K562 (cell line): ENCODE results near the gene ELAVL3. TPM values are rescaled to one million over a fixed set of nuclear protein-coding genes. Genes with fewer than 3 reads are reported as not detected.

Experiments
- CBX8 ChIP-seq: fragments of 200-600 bp; sonication (generic); IDR thresholded peaks from 2 replicates; pipeline ENCODE4 v1.6.1; 2012; ENCODE audit warnings: borderline replicate concordance, mixed run types, low read depth, mild to moderate bottlenecking, moderate library complexity, mixed read lengths, low read length, control low read depth, inconsistent platforms; ENCODE audit not compliant: poor library complexity, severe bottlenecking; ENCODE audit errors: extremely low read depth
- EWSR1 ChIP-seq: fragments of 450-650 bp; IDR thresholded peaks from 2 replicates; pipeline ENCODE4 v1.6.1; 2018; ENCODE audit warnings: borderline replicate concordance, mild to moderate bottlenecking, low read depth, moderate library complexity; ENCODE audit not compliant: partially characterized antibody
- MYBL2 ChIP-seq, 2 experiments: fragments of 450-650 bp in 1 of 2; sonication (generic) in 1 of 2; formaldehyde crosslinking in 1 of 2; IDR thresholded peaks; 2 replicates each; pipeline versions ENCODE4 v1.6.1 to v1.8.1; 2017 to 2022; ENCODE audit warnings: borderline replicate concordance in 1 of 2, inconsistent platforms in 1 of 2, low read depth in 1 of 2, mild to moderate bottlenecking in 1 of 2, missing genetic modification reagents in 1 of 2, moderate library complexity in 1 of 2
- NCOA4 ChIP-seq: fragments of 450-650 bp; IDR thresholded peaks from 2 replicates; pipeline ENCODE4 v1.6.1; 2018; ENCODE audit warnings: mild to moderate bottlenecking; ENCODE audit not compliant: partially characterized antibody
- U2AF1 ChIP-seq: fragments of 200-400 bp; formaldehyde crosslinking; optimal IDR thresholded peaks from 2 replicates; pipeline ENCODE3; 2017; ENCODE audit warnings: mild to moderate bottlenecking, low read depth, low read length, moderate library complexity
- ZNF583 ChIP-seq: fragments of 250-450 bp; sonication (Bioruptor Pico); IDR thresholded peaks from 2 replicates; pipeline ENCODE4 v1.4.0; 2020
- polyA plus RNA-seq, 8 experiments: library from polyadenylated mRNA; depleted of rRNA in 4 of 8; stranded (reverse) in 5 of 8; unstranded in 3 of 8; fragments of >200 nt; fragmentation: Nextera tagmentation in 2 of 8; fragmentation: Illumina TruSeq in 1 of 8; extraction: Ambion mirVana in 2 of 8; extraction: Trizol in 1 of 8; gene quantifications; 2 replicates each; pipeline versions ENCODE4 v1.2.1 to v1.2.3, GENCODE V29; 2011 to 2014; ENCODE audit warnings: inconsistent platforms in 1 of 8, missing spikeins in 1 of 8
- total RNA-seq, 7 experiments: library from RNA; depleted of rRNA in 6 of 7; stranded (reverse); fragments of >200 nt in 6 of 7; fragmentation: Illumina TruSeq in 2 of 7; extraction: Trizol in 2 of 7; gene quantifications; 2 replicates each; pipeline versions ENCODE4 v1.2.1 to v1.2.3, GENCODE V29; 2011 to 2021; ENCODE audit warnings: low replicate concordance in 1 of 7
- TF ChIP-seq, protein P1 (sequence below): fragments of 250-450 bp; sonication (Bioruptor Pico); IDR thresholded peaks from 2 replicates; pipeline ENCODE4 v1.5.0; 2020; ENCODE audit warnings: mild to moderate bottlenecking, borderline replicate concordance
- TF ChIP-seq, protein P2 (sequence below): fragments of 250-450 bp; sonication (Bioruptor Pico); IDR thresholded peaks from 2 replicates; pipeline ENCODE4 v1.9.0; 2021; ENCODE audit warnings: mild to moderate bottlenecking, inconsistent platforms
- TF ChIP-seq, protein P3 (sequence below): fragments of 250-450 bp; sonication (Bioruptor Pico); IDR thresholded peaks from 2 replicates; pipeline ENCODE4 v1.8.0; 2021; ENCODE audit warnings: moderate library complexity, mild to moderate bottlenecking, inconsistent platforms
- TF ChIP-seq, protein P4 (sequence below): fragments of 250-450 bp; sonication (Bioruptor Pico); IDR thresholded peaks from 2 replicates; pipeline ENCODE4 v1.9.0; 2021; ENCODE audit warnings: mild to moderate bottlenecking
- TF ChIP-seq, protein P5 (sequence below): fragments of 250-450 bp; sonication (Bioruptor Pico); IDR thresholded peaks from 2 replicates; pipeline ENCODE4 v1.8.0; 2021; ENCODE audit warnings: moderate library complexity, mild to moderate bottlenecking, inconsistent platforms
- TF ChIP-seq, protein P6 (sequence below): fragments of 450-650 bp; IDR thresholded peaks from 2 replicates; pipeline ENCODE4 v1.6.1; 2014; ENCODE audit warnings: low read depth, mild to moderate bottlenecking, moderate library complexity, borderline replicate concordance
- TF ChIP-seq, protein P7 (sequence below): fragments of 250-450 bp; sonication (Bioruptor Pico); IDR thresholded peaks from 2 replicates; pipeline ENCODE4 v1.4.0; 2020; ENCODE audit warnings: mild to moderate bottlenecking, moderate library complexity, borderline replicate concordance

The ELAVL3 gene
- total and polyA plus RNA-seq, 9 of the 15 experiments (the other 6 are each of a cell fraction or from before 2014, with no cell fraction given): not detected

DNA sequence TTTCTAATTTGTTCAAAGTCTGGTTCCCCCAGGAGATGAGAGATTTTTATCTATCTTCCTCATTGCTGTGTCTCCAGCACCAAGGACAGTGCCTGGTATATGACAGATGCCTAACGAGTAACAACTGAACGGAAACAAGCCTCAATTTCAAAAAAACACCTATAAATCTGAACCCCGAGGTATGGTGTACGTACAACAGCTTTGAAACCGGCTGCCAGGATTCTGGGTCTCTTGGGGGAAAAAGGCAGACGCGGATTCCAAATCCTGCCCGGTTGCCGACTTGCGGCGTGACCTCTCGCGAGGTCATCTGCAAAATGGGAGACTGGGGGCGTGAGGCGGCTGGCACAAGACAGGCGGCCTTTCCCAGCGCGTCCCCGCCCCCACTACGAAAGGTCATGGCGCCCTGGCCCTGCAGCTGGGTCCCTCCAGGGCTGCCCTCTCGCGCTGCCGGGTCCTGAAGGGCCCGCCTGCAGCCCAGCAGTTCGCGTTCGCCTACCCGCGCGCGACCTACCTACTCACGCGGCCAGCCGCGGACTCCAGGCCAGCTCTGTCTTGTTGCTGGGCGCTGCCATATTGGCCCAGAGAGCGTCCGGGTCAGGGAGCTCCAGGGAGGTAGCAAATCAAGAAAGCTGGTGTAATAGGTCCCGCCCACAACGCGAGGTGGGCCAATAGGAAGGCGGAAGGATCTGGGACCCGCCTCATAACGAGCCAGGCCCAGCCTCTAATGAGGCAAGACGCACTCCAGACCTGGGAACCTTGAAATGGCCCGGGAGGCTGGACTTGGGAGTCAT, 47.9 kb upstream of the ELAVL3 start, which contains the start of gene ECSIT (continued):
- TF ChIP-seq, protein P1, sequence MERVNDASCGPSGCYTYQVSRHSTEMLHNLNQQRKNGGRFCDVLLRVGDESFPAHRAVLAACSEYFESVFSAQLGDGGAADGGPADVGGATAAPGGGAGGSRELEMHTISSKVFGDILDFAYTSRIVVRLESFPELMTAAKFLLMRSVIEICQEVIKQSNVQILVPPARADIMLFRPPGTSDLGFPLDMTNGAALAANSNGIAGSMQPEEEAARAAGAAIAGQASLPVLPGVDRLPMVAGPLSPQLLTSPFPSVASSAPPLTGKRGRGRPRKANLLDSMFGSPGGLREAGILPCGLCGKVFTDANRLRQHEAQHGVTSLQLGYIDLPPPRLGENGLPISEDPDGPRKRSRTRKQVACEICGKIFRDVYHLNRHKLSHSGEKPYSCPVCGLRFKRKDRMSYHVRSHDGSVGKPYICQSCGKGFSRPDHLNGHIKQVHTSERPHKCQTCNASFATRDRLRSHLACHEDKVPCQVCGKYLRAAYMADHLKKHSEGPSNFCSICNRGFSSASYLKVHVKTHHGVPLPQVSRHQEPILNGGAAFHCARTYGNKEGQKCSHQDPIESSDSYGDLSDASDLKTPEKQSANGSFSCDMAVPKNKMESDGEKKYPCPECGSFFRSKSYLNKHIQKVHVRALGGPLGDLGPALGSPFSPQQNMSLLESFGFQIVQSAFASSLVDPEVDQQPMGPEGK: no peak
- no peak for TF ChIP-seq U2AF1
- TF ChIP-seq, protein P2, sequence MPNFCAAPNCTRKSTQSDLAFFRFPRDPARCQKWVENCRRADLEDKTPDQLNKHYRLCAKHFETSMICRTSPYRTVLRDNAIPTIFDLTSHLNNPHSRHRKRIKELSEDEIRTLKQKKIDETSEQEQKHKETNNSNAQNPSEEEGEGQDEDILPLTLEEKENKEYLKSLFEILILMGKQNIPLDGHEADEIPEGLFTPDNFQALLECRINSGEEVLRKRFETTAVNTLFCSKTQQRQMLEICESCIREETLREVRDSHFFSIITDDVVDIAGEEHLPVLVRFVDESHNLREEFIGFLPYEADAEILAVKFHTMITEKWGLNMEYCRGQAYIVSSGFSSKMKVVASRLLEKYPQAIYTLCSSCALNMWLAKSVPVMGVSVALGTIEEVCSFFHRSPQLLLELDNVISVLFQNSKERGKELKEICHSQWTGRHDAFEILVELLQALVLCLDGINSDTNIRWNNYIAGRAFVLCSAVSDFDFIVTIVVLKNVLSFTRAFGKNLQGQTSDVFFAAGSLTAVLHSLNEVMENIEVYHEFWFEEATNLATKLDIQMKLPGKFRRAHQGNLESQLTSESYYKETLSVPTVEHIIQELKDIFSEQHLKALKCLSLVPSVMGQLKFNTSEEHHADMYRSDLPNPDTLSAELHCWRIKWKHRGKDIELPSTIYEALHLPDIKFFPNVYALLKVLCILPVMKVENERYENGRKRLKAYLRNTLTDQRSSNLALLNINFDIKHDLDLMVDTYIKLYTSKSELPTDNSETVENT (CRISPR knock-in tag): peak; percentile 68; the same call in 1 of the 2 replicates
- TF ChIP-seq, protein P3, sequence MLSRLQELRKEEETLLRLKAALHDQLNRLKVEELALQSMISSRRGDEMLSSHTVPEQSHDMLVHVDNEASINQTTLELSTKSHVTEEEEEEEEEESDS (CRISPR knock-in tag): no peak
- TF ChIP-seq CBX8: no peak
- TF ChIP-seq EWSR1: no peak
- TF ChIP-seq, protein P4, sequence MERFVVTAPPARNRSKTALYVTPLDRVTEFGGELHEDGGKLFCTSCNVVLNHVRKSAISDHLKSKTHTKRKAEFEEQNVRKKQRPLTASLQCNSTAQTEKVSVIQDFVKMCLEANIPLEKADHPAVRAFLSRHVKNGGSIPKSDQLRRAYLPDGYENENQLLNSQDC (CRISPR knock-in tag): no peak
- TF ChIP-seq, protein P5, sequence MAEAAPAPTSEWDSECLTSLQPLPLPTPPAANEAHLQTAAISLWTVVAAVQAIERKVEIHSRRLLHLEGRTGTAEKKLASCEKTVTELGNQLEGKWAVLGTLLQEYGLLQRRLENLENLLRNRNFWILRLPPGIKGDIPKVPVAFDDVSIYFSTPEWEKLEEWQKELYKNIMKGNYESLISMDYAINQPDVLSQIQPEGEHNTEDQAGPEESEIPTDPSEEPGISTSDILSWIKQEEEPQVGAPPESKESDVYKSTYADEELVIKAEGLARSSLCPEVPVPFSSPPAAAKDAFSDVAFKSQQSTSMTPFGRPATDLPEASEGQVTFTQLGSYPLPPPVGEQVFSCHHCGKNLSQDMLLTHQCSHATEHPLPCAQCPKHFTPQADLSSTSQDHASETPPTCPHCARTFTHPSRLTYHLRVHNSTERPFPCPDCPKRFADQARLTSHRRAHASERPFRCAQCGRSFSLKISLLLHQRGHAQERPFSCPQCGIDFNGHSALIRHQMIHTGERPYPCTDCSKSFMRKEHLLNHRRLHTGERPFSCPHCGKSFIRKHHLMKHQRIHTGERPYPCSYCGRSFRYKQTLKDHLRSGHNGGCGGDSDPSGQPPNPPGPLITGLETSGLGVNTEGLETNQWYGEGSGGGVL (CRISPR knock-in tag): no peak
- TF ChIP-seq MYBL2 (IDR thresholded peaks at IDR 0.05; ENCODE audit: low read depth): no peak
- TF ChIP-seq MYBL2 (CRISPR knock-in tag; IDR thresholded peaks at IDR 0.05; ENCODE audit: borderline replicate concordance): no peak
- TF ChIP-seq, protein P6, sequence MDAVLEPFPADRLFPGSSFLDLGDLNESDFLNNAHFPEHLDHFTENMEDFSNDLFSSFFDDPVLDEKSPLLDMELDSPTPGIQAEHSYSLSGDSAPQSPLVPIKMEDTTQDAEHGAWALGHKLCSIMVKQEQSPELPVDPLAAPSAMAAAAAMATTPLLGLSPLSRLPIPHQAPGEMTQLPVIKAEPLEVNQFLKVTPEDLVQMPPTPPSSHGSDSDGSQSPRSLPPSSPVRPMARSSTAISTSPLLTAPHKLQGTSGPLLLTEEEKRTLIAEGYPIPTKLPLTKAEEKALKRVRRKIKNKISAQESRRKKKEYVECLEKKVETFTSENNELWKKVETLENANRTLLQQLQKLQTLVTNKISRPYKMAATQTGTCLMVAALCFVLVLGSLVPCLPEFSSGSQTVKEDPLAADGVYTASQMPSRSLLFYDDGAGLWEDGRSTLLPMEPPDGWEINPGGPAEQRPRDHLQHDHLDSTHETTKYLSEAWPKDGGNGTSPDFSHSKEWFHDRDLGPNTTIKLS: peak; percentile 63
- TF ChIP-seq, protein P7, sequence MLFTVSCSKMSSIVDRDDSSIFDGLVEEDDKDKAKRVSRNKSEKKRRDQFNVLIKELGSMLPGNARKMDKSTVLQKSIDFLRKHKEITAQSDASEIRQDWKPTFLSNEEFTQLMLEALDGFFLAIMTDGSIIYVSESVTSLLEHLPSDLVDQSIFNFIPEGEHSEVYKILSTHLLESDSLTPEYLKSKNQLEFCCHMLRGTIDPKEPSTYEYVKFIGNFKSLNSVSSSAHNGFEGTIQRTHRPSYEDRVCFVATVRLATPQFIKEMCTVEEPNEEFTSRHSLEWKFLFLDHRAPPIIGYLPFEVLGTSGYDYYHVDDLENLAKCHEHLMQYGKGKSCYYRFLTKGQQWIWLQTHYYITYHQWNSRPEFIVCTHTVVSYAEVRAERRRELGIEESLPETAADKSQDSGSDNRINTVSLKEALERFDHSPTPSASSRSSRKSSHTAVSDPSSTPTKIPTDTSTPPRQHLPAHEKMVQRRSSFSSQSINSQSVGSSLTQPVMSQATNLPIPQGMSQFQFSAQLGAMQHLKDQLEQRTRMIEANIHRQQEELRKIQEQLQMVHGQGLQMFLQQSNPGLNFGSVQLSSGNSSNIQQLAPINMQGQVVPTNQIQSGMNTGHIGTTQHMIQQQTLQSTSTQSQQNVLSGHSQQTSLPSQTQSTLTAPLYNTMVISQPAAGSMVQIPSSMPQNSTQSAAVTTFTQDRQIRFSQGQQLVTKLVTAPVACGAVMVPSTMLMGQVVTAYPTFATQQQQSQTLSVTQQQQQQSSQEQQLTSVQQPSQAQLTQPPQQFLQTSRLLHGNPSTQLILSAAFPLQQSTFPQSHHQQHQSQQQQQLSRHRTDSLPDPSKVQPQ (CRISPR knock-in tag): no peak
- no peak for TF ChIP-seq NCOA4
- TF ChIP-seq ZNF583 (CRISPR knock-in tag): no peak
